ENCODE data around the gene GOLGA6B.
"Not testable (repeated sequence)": the region's sequence is repeated elsewhere in the genome, so short reads cannot be mapped to it uniquely, and the experiment has no call there.

DNA sequence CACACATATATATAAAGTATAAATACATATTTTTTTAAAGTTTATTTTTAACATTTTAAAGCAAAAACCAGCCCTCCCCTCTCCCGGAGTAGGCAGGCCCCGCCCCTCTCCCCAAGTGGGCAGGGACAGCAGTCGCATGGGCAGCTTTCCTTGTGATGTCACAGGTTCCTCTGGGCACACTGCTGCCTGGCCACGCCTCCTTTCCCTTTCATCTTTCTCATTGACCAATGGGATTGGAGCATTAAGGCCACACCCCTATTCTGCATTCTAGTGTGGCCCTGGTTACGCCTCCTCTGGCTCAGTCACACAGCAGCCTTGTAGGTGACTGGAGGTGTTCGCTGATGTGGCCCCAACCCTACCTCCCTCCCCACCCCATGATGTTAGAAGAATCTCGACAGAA is at the start of gene GOLGA6B:
- not testable (repeated sequence) for TF ChIP-seq CTCF (conservative IDR thresholded peaks at IDR 0.05; ENCODE audit: low read length); EZH2phosphoT487 (IDR thresholded peaks at IDR 0.05; ENCODE audit: borderline replicate concordance)
